Neural cell (in vitro differentiated cells): Measurements from ENCODE around the gene BMPR1A. TPM values are rescaled to one million over a fixed set of nuclear protein-coding genes. Genes with fewer than 3 reads are reported as not detected.

Experiments used
- H2AFZ ChIP-seq: fragments of 200-600, 300-800 bp; sonication (generic), shearing (Covaris generic); 2 replicates; pipeline ENCODE4 v1.6.0; 2014; ENCODE audit warnings: low read depth, mild to moderate bottlenecking, antibody characterized with exemption, low read length, moderate library complexity
- H3F3A ChIP-seq: fragments of 200-600 bp; shearing (Covaris generic); 2 replicates; pipeline ENCODE4 v1.6.1; 2016; ENCODE audit warnings: mild to moderate bottlenecking, moderate library complexity, mixed read lengths, antibody characterized with exemption, low read length; ENCODE audit not compliant: insufficient read depth, poor library complexity, severe bottlenecking
- H3K27ac ChIP-seq: fragments of 200-600, 300-800 bp; sonication (generic), shearing (Covaris generic); 2 replicates; pipeline ENCODE4 v1.5.1; 2014; ENCODE audit warnings: mild to moderate bottlenecking, low read length, moderate library complexity
- H3K27me3 ChIP-seq: fragments of 300-800, 200-600 bp; sonication (generic), shearing (Covaris generic); 2 replicates; pipeline ENCODE4 v1.6.0; 2014; ENCODE audit warnings: mild to moderate bottlenecking, low read depth, low read length, moderate library complexity; ENCODE audit not compliant: insufficient read depth
- H3K36me3 ChIP-seq: fragments of 300-800, 200-600 bp; sonication (generic), shearing (Covaris generic); 2 replicates; pipeline ENCODE4 v1.5.1; 2014; ENCODE audit warnings: mild to moderate bottlenecking, antibody characterized with exemption, low read length, moderate library complexity; ENCODE audit not compliant: insufficient read depth
- H3K4me2 ChIP-seq: fragments of 300-800, 200-600 bp; sonication (generic), shearing (Covaris generic); 2 replicates; pipeline ENCODE4 v1.6.0; 2014; ENCODE audit warnings: mild to moderate bottlenecking, low read length
- H3K4me3 ChIP-seq: fragments of 300-800, 200-600 bp; sonication (generic), shearing (Covaris generic); 2 replicates; pipeline ENCODE4 v1.5.1; 2014; ENCODE audit warnings: mild to moderate bottlenecking, low read length, moderate library complexity
- H3K79me2 ChIP-seq: fragments of 200-600 bp; shearing (Covaris generic); replicated peaks from 2 replicates; pipeline ENCODE4 v1.6.0; 2014; ENCODE audit warnings: mild to moderate bottlenecking, low read length, moderate library complexity; ENCODE audit not compliant: insufficient read depth
- H3K9ac ChIP-seq: fragments of 300-800, 200-600 bp; sonication (generic), shearing (Covaris generic); 2 replicates; pipeline ENCODE4 v1.6.1; 2016; ENCODE audit warnings: mild to moderate bottlenecking, low read length, mixed read lengths
- H3K9me2 ChIP-seq: fragments of 200-600 bp; shearing (Covaris generic); 2 replicates; pipeline ENCODE4 v1.6.1; 2016; ENCODE audit warnings: mild to moderate bottlenecking, low read length, mixed read lengths; ENCODE audit not compliant: insufficient read depth
- H3K9me3 ChIP-seq: fragments of 200-600, 300-800 bp; sonication (generic), shearing (Covaris generic); 2 replicates; pipeline ENCODE4 v1.6.1; 2016; ENCODE audit warnings: mild to moderate bottlenecking, mixed run types, low read length, moderate library complexity, mixed read lengths
- H4K20me1 ChIP-seq: fragments of 200-600 bp; shearing (Covaris generic); 2 replicates; pipeline ENCODE4 v1.6.1; 2016; ENCODE audit warnings: mild to moderate bottlenecking, mixed run types; ENCODE audit not compliant: insufficient read depth
- CTCF ChIP-seq: fragments of 450-650 bp; IDR thresholded peaks from 2 replicates; pipeline ENCODE4 v1.5.1; 2014; ENCODE audit warnings: antibody characterized with exemption, mild to moderate bottlenecking, moderate library complexity; ENCODE audit not compliant: poor library complexity, severe bottlenecking
- EP300 ChIP-seq: fragments of 450-650 bp; conservative IDR thresholded peaks from 2 replicates; pipeline ENCODE4 v1.6.1; 2014; ENCODE audit warnings: antibody characterized with exemption, mild to moderate bottlenecking, moderate library complexity; ENCODE audit not compliant: poor library complexity, severe bottlenecking
- MXI1 ChIP-seq: fragments of 450-650 bp; conservative IDR thresholded peaks from 2 replicates; pipeline ENCODE4 v1.6.1; 2014; ENCODE audit warnings: antibody characterized with exemption, mild to moderate bottlenecking; ENCODE audit not compliant: poor library complexity, severe bottlenecking
- POLR2AphosphoS5 ChIP-seq: IDR thresholded peaks from 2 replicates; pipeline ENCODE4 v1.6.1; 2012
- REST ChIP-seq: IDR thresholded peaks from 2 replicates; pipeline ENCODE4 v1.6.1; 2012; ENCODE audit warnings: borderline replicate concordance
- SMC3 ChIP-seq: fragments of 450-650 bp; conservative IDR thresholded peaks from 2 replicates; pipeline ENCODE4 v1.6.1; 2014; ENCODE audit warnings: antibody characterized with exemption, mild to moderate bottlenecking, moderate library complexity; ENCODE audit not compliant: poor library complexity
- TAF1 ChIP-seq: IDR thresholded peaks from 2 replicates; pipeline ENCODE4 v1.6.1; 2012; ENCODE audit warnings: low read depth
- polyA plus RNA-seq: library from polyadenylated mRNA; depleted of rRNA; stranded (reverse); fragments of >200 nt; gene quantifications from 2 replicates; pipeline ENCODE4 v1.2.3, GENCODE V29; 2014

BMPR1A gene
- polyA plus RNA-seq, 1 donor from 2014 or later, result 29.9 TPM

GRCh38 chr10:86970162-86970981, 214.0 kb downstream of the BMPR1A start:
- TF ChIP-seq CTCF, result no peak
- no peaks in the 10 kb centered on the region for H4K20me1 ChIP-seq
- peak overlapping the region; percentile 56 for H3K4me3 ChIP-seq
- H3K9me2 ChIP-seq, result no peaks in the 10 kb centered on the region
- H3K9ac ChIP-seq, result no peak overlapping the region
- no peak overlapping the region for H2AFZ ChIP-seq
- no peaks in the 10 kb centered on the region for H3K79me2 ChIP-seq
- no peaks in the 10 kb centered on the region for H3F3A ChIP-seq
- H3K4me2 ChIP-seq, result no peak overlapping the region
- H3K27ac ChIP-seq, result no peak overlapping the region
- no peaks in the 10 kb centered on the region for H3K36me3 ChIP-seq
- H3K27me3 ChIP-seq, result peaks cover 17% of the 10 kb centered on the region
- H3K9me3 ChIP-seq, result no peaks in the 10 kb centered on the region

- peak overlapping the region; percentile 56 for H3K4me3 ChIP-seq
- no peaks in the 10 kb centered on the region for H3K9me2 ChIP-seq
- H3K36me3 ChIP-seq, result no peaks in the 10 kb centered on the region
- H3K4me2 ChIP-seq, result no peak overlapping the region
- H3K79me2 ChIP-seq, result no peaks in the 10 kb centered on the region
- H2AFZ ChIP-seq, result no peak overlapping the region
- H3K9ac ChIP-seq, result no peak overlapping the region
- H3K9me3 ChIP-seq, result no peaks in the 10 kb centered on the region
- H3K27me3 ChIP-seq, result peaks cover 17% of the 10 kb centered on the region
- H3F3A ChIP-seq, result no peaks in the 10 kb centered on the region
- TF ChIP-seq SMC3 (no peak), MXI1 (no peak), TAF1 (no peak), POLR2AphosphoS5 (no peak), CTCF (no peak), REST (no peak), EP300 (no peak)
- no peak overlapping the region for H3K27ac ChIP-seq
- H4K20me1 ChIP-seq, result no peaks in the 10 kb centered on the region
Measured at GRCh38 chr10:86970982-86971231, 214.5 kb downstream of the BMPR1A start.
